ENCODE results near the gene RPS6KA4.
"Not testable (repeated sequence)": the region's sequence is repeated elsewhere in the genome, so short reads cannot be mapped to it uniquely, and the experiment has no call there.

RPS6KA4 gene

GRCh38 chr11:64387916-64388315, 29.0 kb downstream of the RPS6KA4 start:
- no peak for DNase-seq (ENCODE audit: low read depth)

DNA sequence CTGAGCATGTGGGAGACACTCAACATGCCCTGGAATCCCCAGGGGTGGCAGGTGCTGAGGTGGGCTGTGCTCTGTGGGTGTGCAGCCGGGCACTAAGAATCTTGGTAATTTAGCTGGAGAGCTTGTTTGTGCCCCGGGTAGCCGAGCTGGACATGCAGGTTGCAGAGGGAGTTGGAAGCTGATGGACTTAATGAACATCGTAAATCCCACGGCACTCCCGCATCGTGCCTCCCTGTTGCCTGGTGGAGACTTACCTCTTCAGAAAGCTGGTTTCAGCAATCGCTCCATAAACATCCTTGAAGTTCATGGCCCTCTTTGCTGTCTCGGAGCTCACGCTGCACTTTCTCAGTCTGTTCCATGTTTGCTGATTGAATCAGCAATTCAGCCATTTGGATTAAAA, 29.9 kb downstream of the RPS6KA4 start:
- DNase-seq (ENCODE audit: low read depth), result no peak

DNA sequence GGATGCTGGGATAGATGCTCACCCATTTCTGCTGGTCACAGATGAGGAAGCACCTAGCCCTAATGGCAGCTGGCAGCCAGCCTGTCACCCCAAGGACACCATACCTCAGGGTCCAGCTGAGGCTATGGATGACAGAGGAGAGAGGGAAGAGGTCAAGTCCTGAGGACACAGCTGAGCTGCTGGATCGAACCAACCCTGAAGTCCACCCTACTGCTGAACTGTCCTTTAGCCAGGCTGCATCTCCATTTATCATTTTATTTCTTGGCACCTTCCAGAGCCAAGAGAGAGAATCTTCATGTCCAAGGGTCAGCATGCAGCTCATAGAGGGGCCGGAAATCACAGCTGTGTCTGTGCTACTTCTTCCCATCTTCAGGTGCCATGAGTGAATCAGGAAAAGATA, 30.9 kb downstream of the RPS6KA4 start:
- DNase-seq (ENCODE audit: low read depth), result no peak

- DNase-seq (ENCODE audit: low read depth), result no peak
Measured at GRCh38 chr11:64390558-64390957, 31.6 kb downstream of the RPS6KA4 start.

DNA sequence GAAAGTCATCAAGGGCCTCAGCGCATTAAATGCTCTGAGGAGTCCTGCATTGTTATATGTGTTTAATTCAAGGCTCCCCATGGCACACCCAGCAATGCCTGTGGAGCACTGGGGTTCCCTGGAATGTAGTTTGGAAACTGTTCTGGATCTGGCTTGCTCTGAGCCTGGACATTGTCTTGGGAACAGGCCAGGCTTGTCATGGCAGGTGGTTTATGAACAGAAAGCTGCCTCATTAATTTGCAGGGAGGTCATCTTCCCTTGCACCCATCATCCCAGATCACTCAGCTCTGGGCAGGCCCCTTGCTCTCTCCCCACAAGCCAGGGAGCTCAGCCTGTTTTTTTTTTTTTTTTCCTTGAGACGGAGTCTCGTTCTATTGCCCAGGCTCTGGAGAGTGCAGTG, 32.9 kb downstream of the RPS6KA4 start:
- no peak for DNase-seq (ENCODE audit: low read depth)

- DNase-seq (ENCODE audit: low read depth), result no peak
Measured at GRCh38 chr11:64395545-64396078, 36.6 kb downstream of the RPS6KA4 start.

DNA sequence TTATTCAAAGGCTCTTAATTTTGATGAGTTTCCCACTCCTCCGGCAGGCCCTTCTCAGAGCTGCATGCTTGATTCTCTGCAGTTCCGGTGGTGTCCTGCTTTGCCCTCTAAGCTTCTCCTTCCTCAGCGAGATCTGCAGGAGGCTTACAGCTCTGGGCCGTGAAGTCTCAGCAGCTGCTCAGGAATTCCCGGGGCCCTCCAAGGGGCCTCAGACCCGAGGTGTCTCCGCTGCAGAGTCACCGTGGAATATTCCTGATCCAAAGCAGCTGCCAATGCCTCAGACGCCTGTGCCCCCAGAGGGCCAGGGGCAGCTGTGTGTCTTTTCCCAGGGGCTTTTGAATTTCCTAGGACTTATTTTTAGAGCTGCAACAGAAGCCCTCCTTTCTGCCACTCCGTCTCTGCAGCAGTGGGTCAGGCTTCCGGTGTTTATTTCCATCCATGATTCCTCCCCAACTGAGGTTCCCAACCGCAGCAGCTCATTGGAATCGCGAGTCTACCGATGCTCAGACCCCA, 37.2 kb downstream of the RPS6KA4 start:
- no peak for DNase-seq (ENCODE audit: low read depth)

- DNase-seq (ENCODE audit: low read depth), result no peak
Measured at GRCh38 chr11:64400102-64400501, 41.1 kb downstream of the RPS6KA4 start.

- no peak for DNase-seq (ENCODE audit: low read depth)
Measured at GRCh38 chr11:64400667-64401066, 41.7 kb downstream of the RPS6KA4 start.

DNA sequence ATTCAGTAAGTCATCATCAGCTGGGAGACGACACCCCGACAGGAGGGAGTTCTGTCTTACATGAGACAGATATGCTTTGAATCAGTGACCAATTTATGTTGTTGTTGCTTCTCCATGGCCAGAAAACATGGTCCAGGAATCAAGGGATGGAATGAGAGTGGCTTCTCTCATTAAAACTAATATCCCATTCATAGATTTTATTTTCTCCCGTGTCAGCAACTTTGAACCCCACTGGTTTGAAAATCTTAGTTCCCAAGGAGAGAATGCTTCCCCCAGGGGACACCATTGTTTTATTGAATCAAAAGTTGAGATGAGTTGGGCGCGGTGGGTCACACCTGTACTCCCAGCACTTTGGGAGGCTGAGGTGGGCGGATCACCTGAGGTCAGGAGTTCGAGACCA, 42.8 kb downstream of the RPS6KA4 start:
- no peak for DNase-seq (ENCODE audit: low read depth)

GRCh38 chr11:64403106-64403505, 44.1 kb downstream of the RPS6KA4 start:
- DNase-seq (ENCODE audit: low read depth), result no peak

DNA sequence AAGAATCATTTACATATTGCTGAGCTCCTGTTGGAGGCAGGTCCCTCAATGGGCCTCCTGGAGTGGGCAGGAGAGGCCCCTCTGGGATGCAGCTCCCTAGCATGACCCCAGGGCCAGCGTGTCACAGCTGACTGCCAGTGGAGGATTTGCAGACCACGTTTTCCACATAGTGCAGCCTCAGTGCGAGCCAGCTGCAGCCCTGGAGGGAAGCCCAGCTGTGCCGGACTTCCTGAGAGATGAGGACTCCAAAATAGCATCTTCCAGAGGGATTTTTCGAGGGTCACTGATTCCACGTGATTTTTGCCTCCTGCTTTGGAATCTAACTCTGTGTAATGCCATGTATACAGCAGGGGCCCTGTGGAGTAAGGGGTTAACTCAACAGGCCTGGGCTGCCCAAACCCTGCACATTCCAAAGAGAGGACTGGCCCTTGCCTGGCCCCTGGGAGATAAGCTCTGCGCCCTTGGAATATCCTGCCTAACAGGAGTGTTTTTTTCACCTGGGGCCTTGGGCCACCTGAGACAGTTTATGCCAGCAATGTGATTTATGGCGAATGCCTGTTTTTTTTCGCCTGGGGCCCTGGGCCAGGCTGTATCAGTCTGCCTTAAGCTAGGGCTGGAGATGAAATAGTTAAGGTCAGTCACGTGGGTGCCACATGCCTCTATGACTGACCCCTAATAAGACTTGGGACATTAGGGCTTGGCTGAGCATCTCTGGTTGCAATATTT, 47.4 kb downstream of the RPS6KA4 start:
- no peak for DNase-seq (ENCODE audit: low read depth)

GRCh38 chr11:64407221-64407620, 48.3 kb downstream of the RPS6KA4 start:
- DNase-seq (ENCODE audit: low read depth), result no peak

- DNase-seq (ENCODE audit: low read depth), result no peak
Measured at GRCh38 chr11:64407630-64408029, 48.7 kb downstream of the RPS6KA4 start.

- DNase-seq (ENCODE audit: low read depth), result no peak
Measured at GRCh38 chr11:64409278-64409677, 50.3 kb downstream of the RPS6KA4 start.

DNA sequence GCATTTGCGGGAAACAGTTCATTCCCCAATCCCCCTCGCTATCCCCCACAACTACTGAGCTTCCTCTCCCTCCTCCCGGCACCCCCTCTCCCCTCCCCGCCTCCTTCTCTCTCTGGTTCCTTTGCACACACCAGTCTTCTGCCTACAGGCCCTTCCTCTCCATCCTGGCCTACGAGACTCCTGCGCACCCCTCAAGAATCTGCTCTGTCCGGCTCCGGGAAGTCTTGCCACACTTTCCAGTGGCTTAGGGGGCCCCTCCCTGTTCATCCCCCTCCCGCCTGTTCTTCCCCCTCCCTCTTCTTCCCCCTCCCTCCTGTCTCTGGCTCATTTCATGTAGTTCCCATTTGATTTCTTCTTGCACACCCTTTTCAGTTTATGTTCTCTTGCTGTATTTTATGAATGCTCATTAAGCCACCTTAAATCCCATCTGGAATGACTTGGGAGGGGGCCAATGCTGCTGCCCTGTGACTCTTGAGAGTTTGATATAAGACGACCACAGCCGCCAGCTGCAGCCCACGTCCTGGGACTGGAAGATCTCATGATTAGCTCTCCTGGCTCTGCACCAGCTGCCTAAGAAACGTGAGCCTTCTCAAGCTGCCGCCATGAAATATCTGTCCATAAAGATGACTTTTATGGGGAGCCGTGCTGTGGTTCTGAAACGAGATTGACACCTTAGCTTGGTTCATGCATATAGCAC, 50.9 kb downstream of the RPS6KA4 start:
- DNase-seq (ENCODE audit: low read depth), result no peak

- no peak for DNase-seq (ENCODE audit: low read depth)
Measured at GRCh38 chr11:64410404-64410734, 51.4 kb downstream of the RPS6KA4 start.

- no peak for DNase-seq (ENCODE audit: low read depth)
Measured at GRCh38 chr11:64413417-64413816, 54.5 kb downstream of the RPS6KA4 start.

DNA sequence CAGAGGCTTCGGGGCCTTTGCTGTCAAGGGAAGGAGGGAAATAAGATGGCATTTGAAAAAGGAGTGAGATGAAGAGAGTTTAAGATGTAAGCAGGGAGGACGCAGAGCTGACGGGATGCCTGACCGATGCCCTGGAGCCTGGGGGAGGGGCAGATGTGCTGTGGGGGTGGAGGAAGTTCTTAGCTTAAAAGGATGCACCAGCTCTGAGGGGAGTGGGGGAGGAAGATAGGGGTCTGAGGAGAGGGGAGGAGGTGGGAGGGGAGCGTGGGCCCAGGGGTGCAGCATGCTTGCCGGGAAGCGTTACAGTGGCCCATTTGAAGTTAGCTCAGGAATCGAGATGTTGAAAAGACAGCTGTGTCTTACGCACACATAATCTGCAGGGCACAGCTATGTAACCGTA, 56.3 kb downstream of the RPS6KA4 start:
- no peak for DNase-seq (ENCODE audit: low read depth)

DNA sequence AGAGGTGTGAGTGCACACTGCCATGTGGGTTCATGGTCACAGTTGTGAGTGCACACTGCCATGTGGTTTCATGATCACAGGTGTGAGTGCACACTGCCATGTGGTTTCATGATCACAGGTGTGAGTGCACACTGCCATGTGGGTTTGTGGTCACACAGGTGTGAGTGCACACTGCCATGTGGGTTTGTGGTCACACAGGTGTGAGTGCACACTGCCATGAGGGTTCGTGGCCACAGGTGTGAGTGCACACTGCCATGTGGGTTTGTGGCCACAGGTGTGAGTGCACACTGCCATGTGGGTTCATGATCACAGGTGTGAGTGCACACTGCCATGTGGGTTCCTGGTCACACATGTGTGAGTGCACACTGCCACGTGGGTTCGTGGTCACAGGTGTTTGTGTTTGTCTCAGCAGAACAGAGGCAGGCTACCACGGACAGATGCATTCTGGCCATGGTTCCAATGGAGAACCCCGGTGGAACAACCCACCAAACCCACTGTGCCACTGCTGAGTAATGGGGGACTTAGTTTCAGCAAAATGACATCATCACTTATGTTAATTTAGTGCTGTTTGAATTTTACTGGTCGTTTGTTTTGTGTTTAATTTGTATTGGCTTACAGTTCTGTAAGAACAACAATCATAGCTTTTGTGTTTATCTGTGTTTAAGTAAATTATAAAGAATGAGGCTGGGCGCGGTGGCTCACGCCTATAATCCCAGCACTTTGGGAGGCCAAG, 57.2 kb downstream of the RPS6KA4 start:
- no peak for DNase-seq (ENCODE audit: low read depth)

- not testable (repeated sequence) for DNase-seq (ENCODE audit: low read depth)
Measured at GRCh38 chr11:64418233-64418632, 59.3 kb downstream of the RPS6KA4 start.

- no peak for DNase-seq (ENCODE audit: low read depth)
Measured at GRCh38 chr11:64419257-64419790, 60.4 kb downstream of the RPS6KA4 start.
